ENCODE measurements around the gene MYT1.
"Not testable (repeated sequence)": the region's sequence is repeated elsewhere in the genome, so short reads cannot be mapped to it uniquely, and the experiment has no call there.

Gene MYT1

GRCh38 chr20:64171211-64171610 lies 7.0 kb downstream of the MYT1 start:
- DNase-seq: no peak

GRCh38 chr20:64173116-64173515 lies 8.9 kb downstream of the MYT1 start:
- no peak for DNase-seq

GRCh38 chr20:64176551-64176950 lies 12.3 kb downstream of the MYT1 start:
- DNase-seq: no peak

- no peak for DNase-seq
These were observed 12.7 kb downstream of the MYT1 start for GRCh38 chr20:64176971-64177370.

- no peak for DNase-seq
These were observed 13.1 kb downstream of the MYT1 start for GRCh38 chr20:64177384-64177783.

- DNase-seq: no peak
These were observed 13.5 kb downstream of the MYT1 start for GRCh38 chr20:64177787-64178186.

GRCh38 chr20:64178925-64179324 lies 14.7 kb downstream of the MYT1 start:
- DNase-seq: not testable (repeated sequence)

- DNase-seq: no peak
These were observed 15.6 kb downstream of the MYT1 start for GRCh38 chr20:64179805-64180204.

GRCh38 chr20:64180673-64181072 lies 16.4 kb downstream of the MYT1 start:
- peak; percentile 2 for DNase-seq

GRCh38 chr20:64181391-64181790 lies 17.1 kb downstream of the MYT1 start:
- no peak for DNase-seq

GRCh38 chr20:64182146-64182865 lies 18.1 kb downstream of the MYT1 start:
- DNase-seq: no peak

- no peak for DNase-seq
These were observed 19.1 kb downstream of the MYT1 start for GRCh38 chr20:64183313-64183712.

- no peak for DNase-seq
These were observed 20.5 kb downstream of the MYT1 start for GRCh38 chr20:64184795-64185194.

GRCh38 chr20:64185276-64185900 lies 21.1 kb downstream of the MYT1 start:
- DNase-seq: no peak

- DNase-seq: no peak
These were observed 21.9 kb downstream of the MYT1 start for GRCh38 chr20:64186071-64186598.

GRCh38 chr20:64187213-64187612 lies 23.0 kb downstream of the MYT1 start:
- not testable (repeated sequence) for DNase-seq

- no peak for DNase-seq
These were observed 23.8 kb downstream of the MYT1 start for GRCh38 chr20:64188091-64188490.

- no peak for DNase-seq
These were observed 24.7 kb downstream of the MYT1 start for GRCh38 chr20:64188682-64189529.

- no peak for DNase-seq
These were observed 25.3 kb downstream of the MYT1 start for GRCh38 chr20:64189530-64189966.

GRCh38 chr20:64189986-64190385 lies 25.7 kb downstream of the MYT1 start:
- no peak for DNase-seq

- no peak for DNase-seq
These were observed 26.8 kb downstream of the MYT1 start for GRCh38 chr20:64191002-64191401.

GRCh38 chr20:64192406-64192805 lies 28.2 kb downstream of the MYT1 start:
- no peak for DNase-seq

GRCh38 chr20:64193058-64193457 lies 28.8 kb downstream of the MYT1 start:
- DNase-seq: no peak
